Inflammatory macrophage (primary cell): ENCODE measurements around the gene TMEM185A.
A peak's percentile ranks its signal among the peaks of the same experiment; 100 is the strongest.
"Not testable (repeated sequence)": the region's sequence is repeated elsewhere in the genome, so short reads cannot be mapped to it uniquely, and the experiment has no call there.

Source experiments
- DNase-seq, 2 donors: peaks; one replicate each; pipeline ENCODE4 v3.0.0-alpha.2; 2020 to 2022
- total RNA-seq, 18 experiments: gene quantifications; one replicate each; lab custom pipeline; 2026; ENCODE audit warnings: mixed read lengths in 6 of 18, inconsistent platforms in 2 of 18; lab: John Stamatoyannopoulos, UW

TMEM185A gene
- total RNA-seq, result 3.3 to 11.2 (median 7.7) reads per million in 18 experiments

- DNase-seq, result peak; percentile 38 to 57
These were observed at the start of gene TMEM185A for GRCh38 chrX:149631234-149632165. Gene TMEM185A (minus strand): TSS chrX:149631792. CDS start chrX:149631580, 212 bp downstream.

GRCh38 chrX:149681182-149681581 lies 49.6 kb upstream of the TMEM185A start:
- DNase-seq, result no peak

GRCh38 chrX:149679164-149679678 lies 47.6 kb upstream of the TMEM185A start:
- DNase-seq, result not testable (repeated sequence)

GRCh38 chrX:149675554-149675953 lies 44.0 kb upstream of the TMEM185A start:
- DNase-seq, result not testable (repeated sequence)

- not testable (repeated sequence) for DNase-seq
These were observed 43.5 kb upstream of the TMEM185A start for GRCh38 chrX:149675088-149675487.

GRCh38 chrX:149660613-149661012 lies 29.0 kb upstream of the TMEM185A start:
- DNase-seq, result not testable (repeated sequence)

GRCh38 chrX:149656260-149656884 lies 24.8 kb upstream of the TMEM185A start:
- DNase-seq, result not testable (repeated sequence)

GRCh38 chrX:149652232-149652981 lies 20.8 kb upstream of the TMEM185A start:
- no peak for DNase-seq

GRCh38 chrX:149650162-149650561 lies 18.6 kb upstream of the TMEM185A start:
- DNase-seq, result no peak

GRCh38 chrX:149648932-149649331 lies 17.3 kb upstream of the TMEM185A start:
- DNase-seq, result no peak

- DNase-seq, result no peak
These were observed 15.9 kb upstream of the TMEM185A start for GRCh38 chrX:149647505-149647904.

- no peak for DNase-seq
These were observed 11.9 kb upstream of the TMEM185A start for GRCh38 chrX:149643496-149643895.

- no peak for DNase-seq
These were observed 10.2 kb upstream of the TMEM185A start for GRCh38 chrX:149641835-149642234.

GRCh38 chrX:149641432-149641831 lies 9.8 kb upstream of the TMEM185A start:
- DNase-seq, result peak; percentile 16 to 43

GRCh38 chrX:149639568-149639967 lies 8.0 kb upstream of the TMEM185A start:
- DNase-seq, result no peak

- DNase-seq, result no peak
These were observed 7.3 kb upstream of the TMEM185A start for GRCh38 chrX:149638860-149639259.

- DNase-seq, result no peak
These were observed 1.9 kb upstream of the TMEM185A start for GRCh38 chrX:149633511-149633910.

- DNase-seq, result peak; percentile 22 to 32
These were observed 835 bp downstream of the TMEM185A start for GRCh38 chrX:149630681-149631233.

GRCh38 chrX:149629730-149630387 lies 1.7 kb downstream of the TMEM185A start:
- DNase-seq, result no peak

GRCh38 chrX:149628768-149629167 lies 2.8 kb downstream of the TMEM185A start:
- DNase-seq, result no peak

GRCh38 chrX:149628280-149628679 lies 3.3 kb downstream of the TMEM185A start:
- no peak for DNase-seq

- not testable (repeated sequence) for DNase-seq
These were observed 4.8 kb downstream of the TMEM185A start for GRCh38 chrX:149626829-149627228.
